ENCODE data around the gene KLRC3. TPM values are rescaled to one million over a fixed set of nuclear protein-coding genes. Genes with fewer than 3 reads are reported as not detected.
A peak's percentile ranks its signal among the peaks of the same experiment; 100 is the strongest.

The KLRC3 gene
- total and polyA plus RNA-seq, 2 donors: 1.7 to 2.6 TPM

- H3K27ac ChIP-seq (ENCODE audit: low read depth in 1 of 2, low read length in 1 of 2): peak overlapping the region; percentile 52 to 94
- H3K4me1 ChIP-seq (ENCODE audit: control insufficient read depth in 2 of 2, insufficient read depth in 2 of 2, low read length in 2 of 2): peaks cover 13 to 39% of the 10 kb centered on the region in 2 donors
- peaks cover 0 to 7% of the 10 kb centered on the region in 2 donors for H3K9me3 ChIP-seq (ENCODE audit: control insufficient read depth in 2 of 2, insufficient read depth in 1 of 2, low read length in 1 of 2)
- no peaks in the 10 kb centered on the region for H3K36me3 ChIP-seq (ENCODE audit: control insufficient read depth in 2 of 2, insufficient read depth in 2 of 2, low read length in 1 of 2)
- no peak overlapping the region for H3K4me3 ChIP-seq (ENCODE audit: low read length in 2 of 2)
- WGBS: 83% methylated on average over 9 of the region's 9 CpGs
- no peaks in the 10 kb centered on the region for H3K27me3 ChIP-seq (ENCODE audit: control insufficient read depth in 2 of 2, insufficient read depth in 1 of 2, low read length in 1 of 2)
- DNase-seq (ENCODE audit: low read depth in 6 of 9, low spot score in 9 of 9): peak in 1 of 9 donors; percentile 12
These were observed 57.4 kb downstream of the KLRC3 start for GRCh38 chr12:10362828-10363657.

DNA sequence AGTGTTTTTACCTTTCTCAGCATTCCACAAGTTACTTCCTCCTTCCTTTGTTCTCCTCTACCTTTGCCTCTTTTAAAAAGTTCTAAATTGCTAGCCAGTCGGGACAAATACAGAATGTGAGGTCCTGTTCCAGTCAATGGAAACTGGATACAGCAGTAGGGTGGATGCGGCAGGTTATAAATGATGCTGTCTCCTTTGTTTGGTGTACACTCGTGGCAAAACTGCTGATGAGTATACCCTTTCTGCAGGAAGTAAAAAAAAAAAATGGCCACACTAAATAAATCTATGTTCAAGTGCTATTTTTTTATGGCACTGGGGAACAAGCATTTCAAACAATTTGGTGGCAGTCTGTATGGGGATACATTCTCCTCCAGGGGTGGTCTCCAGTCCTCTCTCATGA, 58.1 kb downstream of the KLRC3 start:
- Histone ChIP-seq H3K36me3 (ENCODE audit: control insufficient read depth in 2 of 2, insufficient read depth in 2 of 2, low read length in 1 of 2) (no peaks in the 10 kb centered on the region), H3K27ac (ENCODE audit: low read depth in 1 of 2, low read length in 1 of 2) (peak overlapping the region in 1 of 2 donors; percentile 1), H3K9me3 (ENCODE audit: control insufficient read depth in 2 of 2, insufficient read depth in 1 of 2, low read length in 1 of 2) (peaks cover 0 to 8% of the 10 kb centered on the region in 2 donors), H3K4me3 (ENCODE audit: low read length in 2 of 2) (no peak overlapping the region), H3K4me1 (ENCODE audit: control insufficient read depth in 2 of 2, insufficient read depth in 2 of 2, low read length in 2 of 2) (peaks cover 13 to 39% of the 10 kb centered on the region in 2 donors), H3K27me3 (ENCODE audit: control insufficient read depth in 2 of 2, insufficient read depth in 1 of 2, low read length in 1 of 2) (no peaks in the 10 kb centered on the region)
- peak in 1 of 9 donors; percentile 12 for DNase-seq (ENCODE audit: low read depth in 6 of 9, low spot score in 9 of 9)
- WGBS: 53% methylated on average over 3 of the region's 3 CpGs

Other genes starting within 250 kb of the KLRC3 start
- 0.52 TPM for gene OLR1, start 248.5 kb downstream of the KLRC3 start, total RNA-seq
- gene OLR1, start 248.5 kb downstream of the KLRC3 start, polyA plus RNA-seq: 1.1 TPM
- gene TMEM52B, start 241.6 kb downstream of the KLRC3 start, total RNA-seq: 0.14 TPM
- 0.14 TPM for gene TMEM52B, start 241.6 kb downstream of the KLRC3 start, polyA plus RNA-seq
- gene GABARAPL1, start 207.7 kb downstream of the KLRC3 start, total RNA-seq: 19.1 TPM
- gene GABARAPL1, start 207.7 kb downstream of the KLRC3 start, polyA plus RNA-seq: 92.0 TPM
- gene KLRD1, start 112.7 kb downstream of the KLRC3 start, total RNA-seq: 1.1 TPM
- 2.6 TPM for gene KLRD1, start 112.7 kb downstream of the KLRC3 start, polyA plus RNA-seq
- gene KLRK1, start 30.6 kb downstream of the KLRC3 start, total RNA-seq: 13.4 TPM
- 27.0 TPM for gene KLRK1, start 30.6 kb downstream of the KLRC3 start, polyA plus RNA-seq
- gene KLRC4, start 10.8 kb downstream of the KLRC3 start, total RNA-seq: 1.3 TPM
- gene KLRC4, start 10.8 kb downstream of the KLRC3 start, polyA plus RNA-seq: 0.57 TPM
- gene KLRC2, start 15.4 kb upstream of the KLRC3 start, total RNA-seq: 10.8 TPM
- gene KLRC2, start 15.4 kb upstream of the KLRC3 start, polyA plus RNA-seq: 1.2 TPM
- gene KLRC1, start 32.8 kb upstream of the KLRC3 start, total RNA-seq: 0.80 TPM
- 1.5 TPM for gene KLRC1, start 32.8 kb upstream of the KLRC3 start, polyA plus RNA-seq
- gene EIF2S3B, start 85.3 kb upstream of the KLRC3 start, total RNA-seq: 1.1 TPM
- 0.27 TPM for gene EIF2S3B, start 85.3 kb upstream of the KLRC3 start, polyA plus RNA-seq
- gene MAGOHB, start 193.0 kb upstream of the KLRC3 start, total RNA-seq: 47.3 TPM
- 38.4 TPM for gene MAGOHB, start 193.0 kb upstream of the KLRC3 start, polyA plus RNA-seq